Transverse colon (tissue), 4 donors: ENCODE results near the gene CYGB. TPM values are rescaled to one million over a fixed set of nuclear protein-coding genes. Genes with fewer than 3 reads are reported as not detected.
"Not testable (repeated sequence)": the region's sequence is repeated elsewhere in the genome, so short reads cannot be mapped to it uniquely, and the experiment has no call there.

ENCODE experiments used
- DNase-seq: peaks from one replicate; pipeline ENCODE4 v3.0.0-alpha.2; 2019
- H3K27ac ChIP-seq, 4 donors: fragments of 200-600 bp; sonication (generic); 2 replicates each; pipeline ENCODE4 v1.5.1; 2016 to 2018; ENCODE audit warnings: inconsistent platforms in 4 of 4
- H3K27me3 ChIP-seq: fragments of 200-600 bp; sonication (generic); 2 replicates; pipeline ENCODE4 v1.5.1; 2017; ENCODE audit warnings: inconsistent platforms
- H3K36me3 ChIP-seq, 4 donors: fragments of 200-600 bp; sonication (generic); 2 replicates each; pipeline ENCODE4 v1.5.1; 2017 to 2019; ENCODE audit warnings: inconsistent platforms in 4 of 4
- H3K4me1 ChIP-seq, 4 donors: fragments of 200-600 bp; sonication (generic); 2 replicates each; pipeline ENCODE4 v1.5.1; 2017 to 2020; ENCODE audit warnings: inconsistent platforms in 4 of 4
- H3K4me3 ChIP-seq, 4 donors: fragments of 200-600 bp; sonication (generic); 1 replicate in 1 of 4; 2 replicates in 3 of 4; pipeline versions ENCODE4 v1.5.1 to v1.6.1; 2017 to 2019; ENCODE audit warnings: inconsistent platforms in 4 of 4
- H3K9me3 ChIP-seq, 2 donors: fragments of 200-600 bp; sonication (generic); 2 replicates each; pipeline ENCODE4 v1.5.1; 2017 to 2019; ENCODE audit warnings: inconsistent platforms in 2 of 2
- CTCF ChIP-seq, 5 experiments: fragments of 200-600 bp in 3 of 5; fragments of 450-650 bp in 2 of 5; sonication (generic) in 3 of 5; IDR thresholded peaks; 1 replicate in 2 of 5; 2 replicates in 3 of 5; pipeline ENCODE4 v1.5.1; 2016 to 2017; ENCODE audit warnings: antibody characterized with exemption in 5 of 5, inconsistent platforms in 3 of 5, mild to moderate bottlenecking in 2 of 5, moderate library complexity in 1 of 5
- EP300 ChIP-seq: sonication (generic); formaldehyde crosslinking; IDR thresholded peaks from one replicate; pipeline ENCODE4 v1.6.1; 2017; ENCODE audit warnings: antibody characterized with exemption, low read depth
- POLR2A ChIP-seq: fragments of 450-650 bp; IDR thresholded peaks from one replicate; pipeline ENCODE4 v1.6.1; 2016; ENCODE audit warnings: antibody characterized with exemption, mild to moderate bottlenecking, moderate library complexity
- POLR2AphosphoS5 ChIP-seq, 3 donors: sonication (generic); formaldehyde crosslinking; IDR thresholded peaks; one replicate each; pipeline ENCODE4 v1.6.1; 2016; ENCODE audit warnings: antibody characterized with exemption in 3 of 3
- WGBS, 2 donors: methylation state at CpG; one replicate each; pipeline ENCODE4 v1.1.5; 2018; ENCODE audit warnings: low coverage in 1 of 2; 5-methylcytosine and 5-hydroxymethylcytosine counted together
- in situ Hi-C, 4 donors: fragments of 200-750 bp; cut with MboI; loops; one replicate each; pipeline versions ENCODE4 v1.15.0 to v1.15.1; 2017; ENCODE audit warnings: low sequenced_read_pairs in 3 of 4, low pct_ligation_motif_present in 1 of 4, low pct_unique_long_range_greater_than_20kb in 1 of 4
- intact Hi-C: fragments of 100-400 bp; cut with DNase I; formaldehyde crosslinking; loops from one replicate; pipeline ENCODE4 v1.15.1; 2023; ENCODE audit warnings: low total_unique reads
- total RNA-seq, 4 donors: library from RNA; depleted of rRNA; stranded (reverse); fragments of >200 nt; gene quantifications; one replicate each; pipeline ENCODE4 v1.1.0, GENCODE V29; 2016

The CYGB gene
- total RNA-seq, 4 donors from 2014 or later, result 7.5 to 20.1 (median 11.3) TPM

- H3K36me3 ChIP-seq, result no peaks in the 10 kb centered on the region
- peak; percentile 43 for DNase-seq
- H3K4me3 ChIP-seq, result no peak overlapping the region
- TF ChIP-seq EP300 (no peak), CTCF (IDR thresholded peaks at IDR 0.05) (no peak), POLR2AphosphoS5 (IDR thresholded peaks at IDR 0.05) (no peak), POLR2A (no peak)
- WGBS, 2 donors, result 37 to 50% methylated on average over 6 to 25 of the region's 25 CpGs
- no peaks in the 10 kb centered on the region for H3K9me3 ChIP-seq
- peak overlapping the region in 3 of 4 donors; percentile 41 to 53 (median 53) for H3K27ac ChIP-seq
- H3K27me3 ChIP-seq, result peaks cover 13% of the 10 kb centered on the region
- intact Hi-C loops, result loop anchor here (2.0 kb wide), 1 partner anchor 100 kb away; no protein-coding TSS in a partner anchor
- H3K4me1 ChIP-seq, result peaks cover 15 to 51% (median 34%) of the 10 kb centered on the region in 4 donors
- in situ Hi-C loops, result loop anchor here in 2 of 4 donors (10.0 to 25.0 kb wide), 2 partner anchors 100 to 187 kb away; partner anchors contain the start of gene MXRA7 (in 1 of the 2)
These were observed 12.7 kb downstream of the CYGB start for GRCh38 chr17:76524598-76525512.

GRCh38 chr17:76523084-76524037 lies 14.1 kb downstream of the CYGB start:
- no peaks in the 10 kb centered on the region for H3K9me3 ChIP-seq
- no peak overlapping the region for H3K4me3 ChIP-seq
- TF ChIP-seq POLR2AphosphoS5 (IDR thresholded peaks at IDR 0.05) (no peak), CTCF (IDR thresholded peaks at IDR 0.05) (peak; percentile 98 to 100 (median 100))
- in situ Hi-C loops (loop anchor here in 1 of 4 donors (10.0 kb wide), 1 partner anchor 101 kb away; no protein-coding TSS in a partner anchor), intact Hi-C loops (loop anchor here (2.0 kb wide), 1 partner anchor 101 kb away; no protein-coding TSS in a partner anchor)
- no peaks in the 10 kb centered on the region for H3K36me3 ChIP-seq
- H3K27me3 ChIP-seq, result peaks cover 13% of the 10 kb centered on the region
- 27 to 100% methylated on average over 2 to 27 of the region's 35 CpGs for WGBS, 2 donors
- H3K4me1 ChIP-seq, result peaks cover 7 to 36% (median 20%) of the 10 kb centered on the region in 4 donors
- DNase-seq, result peak; percentile 83
- H3K27ac ChIP-seq, result no peak overlapping the region

- 78 to 83% methylated on average over 3 to 10 of the region's 10 CpGs for WGBS, 2 donors
- intact Hi-C loops, H3K9me3 ChIP-seq, DNase-seq, H3K4me3 ChIP-seq, H3K27ac ChIP-seq, H3K36me3 ChIP-seq: not testable (repeated sequence)
- H3K4me1 ChIP-seq, result peaks cover 7 to 23% (median 17%) of the 10 kb centered on the region in 4 donors
- H3K27me3 ChIP-seq, result peaks cover 13% of the 10 kb centered on the region
- in situ Hi-C loops, result loop anchor here in 1 of 4 donors (10.0 kb wide), 1 partner anchor 103 kb away; no protein-coding TSS in a partner anchor
These were observed 15.8 kb downstream of the CYGB start for GRCh38 chr17:76521683-76522082.

DNA sequence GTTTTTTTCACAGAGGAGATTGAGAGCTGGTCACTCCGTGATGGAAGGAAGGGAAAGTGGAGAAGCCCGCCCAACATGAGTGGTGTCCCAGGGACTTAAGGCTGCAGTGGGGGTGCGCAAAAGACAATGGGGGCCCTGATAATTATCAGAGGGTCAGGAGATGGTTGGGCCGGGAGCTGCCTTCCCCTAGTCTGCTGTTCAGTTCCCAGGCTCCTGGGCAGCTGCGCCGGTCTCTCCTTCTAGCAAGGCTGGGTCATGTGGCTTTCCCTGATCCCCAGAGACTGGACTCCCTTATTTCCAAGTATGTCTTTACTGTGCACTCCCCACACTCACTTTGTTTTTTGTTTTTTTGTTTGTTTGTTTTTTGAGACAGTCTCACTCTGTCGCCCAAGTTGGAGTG lies 16.2 kb downstream of the CYGB start:
- 91 to 92% methylated on average over 3 to 7 of the region's 7 CpGs for WGBS, 2 donors

More for the DNA sequence above, 16.2 kb downstream of the CYGB start:
- no peak overlapping the region for H3K27ac ChIP-seq
- in situ Hi-C loops, result loop anchor here in 1 of 4 donors (10.0 kb wide), 1 partner anchor 104 kb away; no protein-coding TSS in a partner anchor
- H3K4me1 ChIP-seq, result peaks cover 7 to 24% (median 17%) of the 10 kb centered on the region in 4 donors
- intact Hi-C loops, result no loop called here
- no peaks in the 10 kb centered on the region for H3K9me3 ChIP-seq
- no peak for DNase-seq
- H3K4me3 ChIP-seq, result no peak overlapping the region
- no peaks in the 10 kb centered on the region for H3K36me3 ChIP-seq
- no peak for TF ChIP-seq CTCF (IDR thresholded peaks at IDR 0.05)
- TF ChIP-seq POLR2A, result no peak
- no peak for TF ChIP-seq EP300
- TF ChIP-seq POLR2AphosphoS5 (IDR thresholded peaks at IDR 0.05), result no peak
- H3K27me3 ChIP-seq, result peaks cover 13% of the 10 kb centered on the region
